Measurements from ENCODE around the gene PRAMEF8. TPM values are rescaled to one million over a fixed set of nuclear protein-coding genes. Genes with fewer than 3 reads are reported as not detected.
"Not testable (repeated sequence)": the region's sequence is repeated elsewhere in the genome, so short reads cannot be mapped to it uniquely, and the experiment has no call there.

Gene PRAMEF8
- total and polyA plus RNA-seq, 9 of the 15 experiments (the other 6 are each of a cell fraction or from before 2014, with no cell fraction given): not detected

- H3K9me3 ChIP-seq (replicated peaks; ENCODE audit: control insufficient read depth, insufficient read depth, low read depth, low read length); H3K4me1 ChIP-seq (replicated peaks in 1 of 2; ENCODE audit: control insufficient read depth in 2 of 2, insufficient read depth in 2 of 2, low read length in 2 of 2); H4K20me1 ChIP-seq (replicated peaks; ENCODE audit: control insufficient read depth, insufficient read depth, low read length); H3K9ac ChIP-seq (ENCODE audit: insufficient read depth in 1 of 2, low read depth in 2 of 2, low read length in 2 of 2); DNase-seq (ENCODE audit: extremely low read depth in 1 of 4, low spot score in 3 of 4); H3K4me3 ChIP-seq; CTCF ChIA-PET (ENCODE audit: low intra/inter-chr PET ratio); FAIRE-seq; H3K79me2 ChIP-seq (ENCODE audit: control insufficient read depth, insufficient read depth, low read length); ATAC-seq; H3K27me3 ChIP-seq (ENCODE audit: control insufficient read depth in 2 of 2, insufficient read depth in 2 of 2, low read length in 2 of 2); H3K9me1 ChIP-seq (ENCODE audit: control insufficient read depth, insufficient read depth, low read length); POLR2A ChIA-PET; intact Hi-C loops (cut with micrococcal nuclease); H3K36me3 ChIP-seq (ENCODE audit: control insufficient read depth, insufficient read depth, low read length); H2AFZ ChIP-seq (ENCODE audit: low read depth, low read length); H3K4me2 ChIP-seq (ENCODE audit: insufficient read depth, low read length); H3K27ac ChIP-seq (ENCODE audit: extremely low read depth, low read depth, low read length); BruUV-seq (replicated peaks): not testable (repeated sequence)
- peak in 2 of 3 experiments; percentile 4 to 12; a peak in 1 of 6 replicates for TF ChIP-seq CTCF (IDR thresholded peaks at IDR 0.05 in 2 of 3, conservative IDR thresholded peaks at IDR 0.05 in 1 of 3; ENCODE audit: insufficient read depth in 2 of 3, low read depth in 1 of 3, low read length in 3 of 3)
- in situ Hi-C loops (cut with MboI): loop anchor here (25.0 kb wide), 1 partner anchor 134 kb away; the partner anchor contains the start of gene HNRNPCL2
- WGBS (ENCODE audit: insufficient coverage, low coverage, missing lambda C conversion rate): under 1% methylated on average over 5 of the region's 5 CpGs
Observed at GRCh38 chr1:13245841-13246553, 38.9 kb downstream of the PRAMEF8 start.

GRCh38 chr1:13243536-13244263 lies 41.2 kb downstream of the PRAMEF8 start:
- H3K4me1 ChIP-seq (replicated peaks in 1 of 2; ENCODE audit: control insufficient read depth in 2 of 2, insufficient read depth in 2 of 2, low read length in 2 of 2); H3K27ac ChIP-seq (ENCODE audit: extremely low read depth, low read depth, low read length); H3K4me3 ChIP-seq; H3K4me2 ChIP-seq (ENCODE audit: insufficient read depth, low read length); H4K20me1 ChIP-seq (replicated peaks; ENCODE audit: control insufficient read depth, insufficient read depth, low read length); H3K27me3 ChIP-seq (ENCODE audit: control insufficient read depth in 2 of 2, insufficient read depth in 2 of 2, low read length in 2 of 2); H3K9me1 ChIP-seq (ENCODE audit: control insufficient read depth, insufficient read depth, low read length); H2AFZ ChIP-seq (ENCODE audit: low read depth, low read length); H3K79me2 ChIP-seq (ENCODE audit: control insufficient read depth, insufficient read depth, low read length); BruUV-seq (replicated peaks); FAIRE-seq; ATAC-seq; intact Hi-C loops (cut with micrococcal nuclease); H3K9ac ChIP-seq (ENCODE audit: insufficient read depth in 1 of 2, low read depth in 2 of 2, low read length in 2 of 2); CTCF ChIA-PET (ENCODE audit: low intra/inter-chr PET ratio); DNase-seq (ENCODE audit: extremely low read depth in 1 of 4, low spot score in 3 of 4); H3K9me3 ChIP-seq (replicated peaks; ENCODE audit: control insufficient read depth, insufficient read depth, low read depth, low read length); H3K36me3 ChIP-seq (ENCODE audit: control insufficient read depth, insufficient read depth, low read length): not testable (repeated sequence)
- in situ Hi-C loops (cut with MboI): loop anchor here (25.0 kb wide), 1 partner anchor 131 kb away; the partner anchor contains the start of gene HNRNPCL2
- WGBS (ENCODE audit: insufficient coverage, low coverage, missing lambda C conversion rate): 1% methylated on average over 9 of the region's 9 CpGs
- POLR2A ChIA-PET: interaction anchor here (0.6 kb wide), 1 partner anchor 794 kb away, joined by 3 read pairs; no protein-coding TSS in a partner anchor

All from K562 (cell line).